Left lung (tissue), 10 donors: Measurements from ENCODE around the gene FAM50B. TPM values are rescaled to one million over a fixed set of nuclear protein-coding genes. Genes with fewer than 3 reads are reported as not detected.
"Not testable (repeated sequence)": the region's sequence is repeated elsewhere in the genome, so short reads cannot be mapped to it uniquely, and the experiment has no call there.

Experiments used
- ATAC-seq: fragments of 200-7000 bp; cut with Tn5 transposase; one replicate; pipeline ENCODE4 v1.9.1; 2020; ENCODE audit warnings: moderate library complexity
- DNase-seq, 4 donors: peaks; one replicate each; pipeline ENCODE4 v3.0.0-alpha.2; 2013 to 2020
- H3K27ac ChIP-seq, 2 donors: fragments of 200-600 bp; sonication (generic) in 1 of 2; one replicate each; pipeline versions ENCODE4 v1.5.0 to v1.8.0; 2020 to 2021
- H3K27me3 ChIP-seq, 2 donors: fragments of 200-600 bp; sonication (generic) in 1 of 2; one replicate each; pipeline versions ENCODE4 v1.5.0 to v1.8.0; 2020 to 2021
- H3K36me3 ChIP-seq, 2 donors: fragments of 200-600 bp; sonication (generic) in 1 of 2; one replicate each; pipeline versions ENCODE4 v1.5.0 to v1.8.0; 2020 to 2021
- H3K4me1 ChIP-seq, 2 donors: fragments of 200-600 bp; one replicate each; pipeline ENCODE4 v1.8.0; 2021
- H3K4me3 ChIP-seq, 2 donors: fragments of 200-600 bp; sonication (generic) in 1 of 2; one replicate each; pipeline versions ENCODE4 v1.5.0 to v1.8.0; 2020 to 2021; ENCODE audit warnings: mild to moderate bottlenecking in 1 of 2
- H3K9me3 ChIP-seq, 2 donors: fragments of 200-600 bp; sonication (generic) in 1 of 2; one replicate each; pipeline versions ENCODE4 v1.5.0 to v1.8.0; 2020 to 2021
- intact Hi-C, 2 donors: fragments of 100-400 bp; cut with DNase I; formaldehyde crosslinking; loops; one replicate each; pipeline versions ENCODE4 v1.11.2 to v1.14.2; 2022
- polyA plus RNA-seq, 6 donors: library from polyadenylated mRNA; unstranded; fragments of 120-200 nt; gene quantifications; one replicate each; pipeline ENCODE4 v1.2.1, GENCODE V29; 2013; ENCODE audit not compliant: insufficient read length in 6 of 6
- total RNA-seq, 2 donors: library from RNA; stranded (reverse); fragmentation: NEBNext Ultra II Directional; extraction: Animal tissue kit (Norgen Biotek cat#: 25700); gene quantifications; one replicate each; pipeline ENCODE4 v1.2.1, GENCODE V29; 2021
- TF ChIP-seq, protein P1 (sequence below), 2 donors: fragments of 200-600 bp; sonication (generic) in 1 of 2; IDR thresholded peaks; one replicate each; pipeline versions ENCODE4 v1.5.0 to v1.8.0; 2021; ENCODE audit warnings: antibody characterized with exemption in 2 of 2
- donor health status: DM: no; HTN: yes; CAD: no.
- donor health status: DM: no; HTN: no; CAD: no.

The FAM50B gene
- total and polyA plus RNA-seq, 8 donors: 8.5 to 20.3 (median 11.0) TPM

DNA sequence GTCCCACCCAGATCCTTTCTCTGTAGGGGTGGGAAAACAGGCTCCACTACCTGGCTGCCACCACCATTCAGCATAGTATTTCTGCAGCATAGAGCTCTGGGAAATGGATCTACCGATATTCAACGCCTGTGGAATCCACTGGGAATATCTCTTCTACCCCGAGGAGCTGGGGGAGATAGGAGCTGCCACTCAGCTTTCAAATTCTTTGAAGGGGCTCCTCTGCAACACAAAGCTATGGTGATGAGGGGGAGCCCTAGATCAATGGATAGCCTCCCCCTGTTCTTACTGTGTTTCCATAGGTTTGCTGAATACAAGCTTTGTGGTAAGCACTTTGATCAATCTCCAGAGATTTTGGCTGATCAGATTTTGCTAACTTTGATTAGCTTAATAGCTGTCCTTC, 12.9 kb downstream of the FAM50B start:
- no peaks in the 10 kb centered on the region for H3K9me3 ChIP-seq
- ATAC-seq (no peak), DNase-seq (no peak)
- TF ChIP-seq, protein P1, sequence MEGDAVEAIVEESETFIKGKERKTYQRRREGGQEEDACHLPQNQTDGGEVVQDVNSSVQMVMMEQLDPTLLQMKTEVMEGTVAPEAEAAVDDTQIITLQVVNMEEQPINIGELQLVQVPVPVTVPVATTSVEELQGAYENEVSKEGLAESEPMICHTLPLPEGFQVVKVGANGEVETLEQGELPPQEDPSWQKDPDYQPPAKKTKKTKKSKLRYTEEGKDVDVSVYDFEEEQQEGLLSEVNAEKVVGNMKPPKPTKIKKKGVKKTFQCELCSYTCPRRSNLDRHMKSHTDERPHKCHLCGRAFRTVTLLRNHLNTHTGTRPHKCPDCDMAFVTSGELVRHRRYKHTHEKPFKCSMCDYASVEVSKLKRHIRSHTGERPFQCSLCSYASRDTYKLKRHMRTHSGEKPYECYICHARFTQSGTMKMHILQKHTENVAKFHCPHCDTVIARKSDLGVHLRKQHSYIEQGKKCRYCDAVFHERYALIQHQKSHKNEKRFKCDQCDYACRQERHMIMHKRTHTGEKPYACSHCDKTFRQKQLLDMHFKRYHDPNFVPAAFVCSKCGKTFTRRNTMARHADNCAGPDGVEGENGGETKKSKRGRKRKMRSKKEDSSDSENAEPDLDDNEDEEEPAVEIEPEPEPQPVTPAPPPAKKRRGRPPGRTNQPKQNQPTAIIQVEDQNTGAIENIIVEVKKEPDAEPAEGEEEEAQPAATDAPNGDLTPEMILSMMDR (IDR thresholded peaks at IDR 0.05): no peak
- no peaks in the 10 kb centered on the region for H3K36me3 ChIP-seq
- no peaks in the 10 kb centered on the region for H3K27me3 ChIP-seq
- no peak overlapping the region for H3K27ac ChIP-seq
- H3K4me1 ChIP-seq: no peaks in the 10 kb centered on the region
- no peak overlapping the region for H3K4me3 ChIP-seq
- intact Hi-C loops: no loop called here

DNA sequence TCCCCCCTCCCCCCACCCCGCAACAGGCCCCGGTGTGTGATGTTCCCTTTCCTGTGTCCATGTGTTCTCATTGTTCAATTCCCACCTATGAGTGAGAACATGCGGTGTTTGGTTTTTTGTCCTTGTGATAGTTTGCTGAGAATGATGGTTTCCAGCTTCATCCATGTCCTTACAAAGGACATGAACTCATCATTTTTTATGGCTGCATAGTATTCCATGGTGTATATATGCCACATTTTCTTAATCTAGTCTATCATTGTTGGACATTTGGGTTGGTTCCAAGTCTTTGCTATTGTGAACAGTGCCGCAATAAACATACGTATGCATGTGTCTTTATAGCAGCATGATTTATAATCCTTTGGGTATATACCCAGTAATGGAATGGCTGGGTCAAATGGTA, 14.1 kb downstream of the FAM50B start:
- H3K27me3 ChIP-seq, H3K9me3 ChIP-seq, DNase-seq, ATAC-seq, H3K4me3 ChIP-seq, H3K36me3 ChIP-seq, H3K4me1 ChIP-seq, intact Hi-C loops, H3K27ac ChIP-seq: not testable (repeated sequence)

DNA sequence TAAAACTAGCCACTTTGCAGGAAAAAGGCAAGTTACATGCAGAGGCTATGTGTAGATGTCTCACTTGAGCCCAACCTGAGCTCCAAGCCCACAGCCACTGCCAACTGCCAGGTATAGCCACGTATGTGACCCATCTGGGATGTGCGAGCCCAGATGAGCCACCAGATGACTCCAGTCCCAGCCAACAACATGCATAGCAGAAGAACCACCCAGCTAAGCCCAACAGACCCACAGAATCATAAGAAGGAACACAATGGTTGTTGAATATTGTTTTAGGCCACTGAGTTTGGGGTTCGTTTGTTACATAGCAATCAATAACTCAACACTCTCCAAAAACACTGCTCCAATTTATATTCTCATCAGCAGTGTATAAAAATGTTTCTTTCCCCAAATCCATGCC, 16.3 kb downstream of the FAM50B start:
- no peak overlapping the region for H3K4me3 ChIP-seq
- H3K36me3 ChIP-seq: no peaks in the 10 kb centered on the region
- TF ChIP-seq, protein P1 (IDR thresholded peaks at IDR 0.05): no peak
- ATAC-seq (no peak), DNase-seq (no peak)
- H3K27ac ChIP-seq: no peak overlapping the region
- no peaks in the 10 kb centered on the region for H3K9me3 ChIP-seq
- no peaks in the 10 kb centered on the region for H3K4me1 ChIP-seq
- intact Hi-C loops: no loop called here
- no peaks in the 10 kb centered on the region for H3K27me3 ChIP-seq

DNA sequence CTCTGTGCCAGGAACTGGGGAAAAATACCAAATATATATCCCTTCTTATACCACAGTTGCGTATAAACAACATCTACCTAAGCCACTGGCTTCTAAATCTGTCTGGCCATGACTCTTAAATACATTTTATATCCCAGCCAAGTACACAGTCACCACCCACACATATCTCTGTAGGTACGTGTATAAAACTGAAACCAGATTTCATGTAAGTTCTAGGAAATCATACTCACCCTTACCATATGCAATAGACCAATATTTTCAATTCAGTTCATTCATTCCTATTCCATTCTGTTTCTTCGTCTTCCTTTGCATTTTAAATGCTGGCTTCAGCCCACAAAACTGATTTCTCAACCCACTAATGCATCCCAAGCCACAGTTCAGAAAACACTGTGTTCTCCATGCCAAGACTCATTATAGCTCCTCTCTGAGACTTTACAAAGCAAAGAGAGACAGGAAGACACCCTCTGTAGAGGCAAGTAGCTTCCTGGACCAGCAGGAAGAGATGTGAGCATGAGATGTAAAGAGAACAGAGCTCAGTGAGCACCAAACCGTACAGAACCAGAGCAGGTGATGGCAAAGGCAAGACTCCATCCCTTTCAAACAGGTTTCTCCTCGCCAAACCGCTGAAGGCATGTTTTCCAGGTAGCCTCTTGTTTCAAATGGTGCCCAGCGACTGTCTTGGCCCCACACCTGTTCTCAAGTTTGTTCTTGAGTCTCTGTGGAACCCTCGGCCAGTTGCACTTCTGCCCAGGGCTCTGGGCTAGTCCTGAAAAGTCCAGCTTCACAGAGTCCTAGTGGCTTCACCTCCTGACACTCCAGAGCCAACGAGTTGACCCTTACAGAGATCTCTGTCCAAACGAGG, 18.7 kb downstream of the FAM50B start:
- TF ChIP-seq, protein P1 (IDR thresholded peaks at IDR 0.05): no peak
- Histone ChIP-seq H3K4me3 (no peak overlapping the region), H3K36me3 (no peaks in the 10 kb centered on the region), H3K27ac (no peak overlapping the region), H3K4me1 (no peaks in the 10 kb centered on the region), H3K9me3 (no peaks in the 10 kb centered on the region), H3K27me3 (no peaks in the 10 kb centered on the region)
- DNase-seq (no peak), ATAC-seq (no peak)
- intact Hi-C loops: no loop called here

DNA sequence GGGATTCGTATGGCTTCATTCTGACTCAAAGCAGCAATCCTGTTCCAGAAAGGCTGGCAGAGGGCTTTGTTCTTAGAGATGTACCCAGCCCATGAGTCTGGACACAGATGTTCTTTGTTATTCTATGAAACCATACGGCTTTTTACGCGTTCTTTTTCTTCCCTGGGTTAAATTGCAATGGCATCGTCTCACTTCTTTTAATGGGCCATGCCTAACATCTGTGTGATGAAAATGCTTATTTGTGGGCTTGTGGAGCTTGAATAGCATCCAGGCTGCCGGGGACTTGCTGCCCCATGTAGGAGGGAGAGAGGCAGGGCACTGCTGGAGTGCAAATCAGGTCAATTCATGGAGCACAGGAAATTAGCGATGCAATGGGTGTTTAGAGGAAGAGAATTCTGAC, 19.4 kb downstream of the FAM50B start:
- no peaks in the 10 kb centered on the region for H3K9me3 ChIP-seq
- no peak for DNase-seq
- H3K36me3 ChIP-seq: no peaks in the 10 kb centered on the region
- TF ChIP-seq, protein P1 (IDR thresholded peaks at IDR 0.05): no peak
- intact Hi-C loops: no loop called here
- no peaks in the 10 kb centered on the region for H3K4me1 ChIP-seq
- H3K4me3 ChIP-seq: no peak overlapping the region
- no peak for ATAC-seq
- no peaks in the 10 kb centered on the region for H3K27me3 ChIP-seq
- no peak overlapping the region for H3K27ac ChIP-seq

DNA sequence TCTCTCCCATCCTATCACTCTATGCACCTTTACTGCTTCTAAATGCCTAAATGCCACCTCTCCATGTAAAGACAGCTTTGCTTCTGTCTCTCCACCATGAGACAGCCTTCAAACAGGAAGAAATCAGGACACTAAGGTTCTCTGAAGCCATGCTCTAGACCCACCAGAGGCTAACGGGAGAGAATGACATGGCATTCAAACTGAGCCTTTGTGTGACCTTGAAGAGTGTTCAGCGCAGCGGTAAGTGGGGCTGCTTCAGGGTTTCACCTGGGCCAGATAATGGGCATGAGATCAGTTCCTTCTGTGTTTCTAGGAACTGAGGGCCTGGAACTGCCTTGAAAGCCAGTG, 20.1 kb downstream of the FAM50B start:
- intact Hi-C loops: no loop called here
- no peaks in the 10 kb centered on the region for H3K36me3 ChIP-seq
- ATAC-seq: no peak
- H3K9me3 ChIP-seq: no peaks in the 10 kb centered on the region
- DNase-seq: no peak
- H3K4me3 ChIP-seq: no peak overlapping the region
- TF ChIP-seq, protein P1 (IDR thresholded peaks at IDR 0.05): no peak
- H3K4me1 ChIP-seq: no peaks in the 10 kb centered on the region
- no peak overlapping the region for H3K27ac ChIP-seq
- no peaks in the 10 kb centered on the region for H3K27me3 ChIP-seq
